BLaER1 treated with 17β-estradiol and CSF1 and Interleukin-3, amounts not matched to agents 10 nM and 100 nM (cell line): ENCODE measurements around the gene DNAJB12.
"Not testable (repeated sequence)": the region's sequence is repeated elsewhere in the genome, so short reads cannot be mapped to it uniquely, and the experiment has no call there.

Experiments used
- H3K27ac ChIP-seq, 11 experiments: shearing (Covaris generic); formaldehyde crosslinking; 2 replicates each; pipeline ENCODE4 v1.8.1; 2022
- H3K27me3 ChIP-seq, 11 experiments: shearing (Covaris generic); formaldehyde crosslinking; 2 replicates each; pipeline ENCODE4 v1.8.1; 2022
- H3K36me3 ChIP-seq, 11 experiments: shearing (Covaris generic); formaldehyde crosslinking; 2 replicates each; pipeline ENCODE4 v1.8.1; 2022
- H3K4me1 ChIP-seq, 10 experiments: shearing (Covaris generic); formaldehyde crosslinking; 2 replicates each; pipeline ENCODE4 v1.8.1; 2022
- H3K4me2 ChIP-seq, 11 experiments: shearing (Covaris generic); formaldehyde crosslinking; 2 replicates each; pipeline ENCODE4 v1.8.1; 2022
- H3K4me3 ChIP-seq, 10 experiments: shearing (Covaris generic); formaldehyde crosslinking; 2 replicates each; pipeline ENCODE4 v1.8.1; 2022
- H3K9ac ChIP-seq, 11 experiments: shearing (Covaris generic); formaldehyde crosslinking; 2 replicates each; pipeline ENCODE4 v1.8.1; 2022
- H3K9me3 ChIP-seq, 11 experiments: shearing (Covaris generic); formaldehyde crosslinking; replicated peaks in 1 of 11; 2 replicates each; pipeline ENCODE4 v1.8.1; 2022
- H4K20me1 ChIP-seq, 11 experiments: shearing (Covaris generic); formaldehyde crosslinking; 2 replicates each; pipeline ENCODE4 v1.8.1; 2022
- Cebpa-rat ChIP-seq, 11 experiments: shearing (Covaris generic); IDR thresholded peaks; 2 replicates each; pipeline ENCODE4 v1.8.1; 2022

Gene DNAJB12

GRCh38 chr10:72332423-72333111, 22.2 kb downstream of the DNAJB12 start:
- H3K4me1 ChIP-seq = peaks cover 95 to 100% (median 98%) of the 10 kb centered on the region in 10 experiments
- H3K4me2 ChIP-seq = peak overlapping the region; percentile 86 to 98 (median 96)
- H4K20me1 ChIP-seq = peaks cover 0 to 4% (median 0%) of the 10 kb centered on the region in 11 experiments; a peak in 1 of 22 replicates
- H3K36me3 ChIP-seq = peaks cover 11 to 32% (median 27%) of the 10 kb centered on the region in 11 experiments
- peak overlapping the region in 5 of 10 experiments; percentile 24 to 56 (median 43); a peak in 9 of 20 replicates for H3K4me3 ChIP-seq
- TF ChIP-seq Cebpa-rat (IDR thresholded peaks at IDR 0.05) = no peak
- H3K9ac ChIP-seq = peak overlapping the region; percentile 60 to 89 (median 79); a peak in 21 of 22 replicates
- no peaks in the 10 kb centered on the region for H3K27me3 ChIP-seq
- H3K27ac ChIP-seq = peak overlapping the region in 10 of 11 experiments; percentile 55 to 98 (median 96); a peak in 20 of 22 replicates
- H3K9me3 ChIP-seq = no peaks in the 10 kb centered on the region

- H3K27ac ChIP-seq = peak overlapping the region in 10 of 11 experiments; percentile 55 to 98 (median 96); a peak in 20 of 22 replicates
- peak overlapping the region in 7 of 10 experiments; percentile 17 to 56 (median 41); a peak in 9 of 20 replicates for H3K4me3 ChIP-seq
- peaks cover 0 to 4% (median 0%) of the 10 kb centered on the region in 11 experiments; a peak in 1 of 22 replicates for H4K20me1 ChIP-seq
- H3K9ac ChIP-seq = peak overlapping the region; percentile 60 to 89 (median 79); a peak in 20 of 22 replicates
- H3K9me3 ChIP-seq = no peaks in the 10 kb centered on the region
- TF ChIP-seq Cebpa-rat (IDR thresholded peaks at IDR 0.05) = no peak
- H3K4me2 ChIP-seq = peak overlapping the region; percentile 80 to 98 (median 97)
- no peaks in the 10 kb centered on the region for H3K27me3 ChIP-seq
- H3K36me3 ChIP-seq = peaks cover 6 to 24% (median 20%) of the 10 kb centered on the region in 11 experiments; a peak in 17 of 22 replicates
- peaks cover 95 to 100% (median 98%) of the 10 kb centered on the region in 10 experiments for H3K4me1 ChIP-seq
Observed at GRCh38 chr10:72331575-72332422, 22.9 kb downstream of the DNAJB12 start.

GRCh38 chr10:72330069-72330426, 24.7 kb downstream of the DNAJB12 start:
- Histone ChIP-seq H3K4me3 (no peak overlapping the region), H3K4me2 (peak overlapping the region; percentile 81 to 98 (median 97)), H4K20me1 (0 out of 22 replicates have a peak, but pooled peaks cover 0 to 4% (median 0%) of the 10 kb centered on the region in 11 experiments), H3K36me3 (peaks cover 0 to 11% (median 10%) of the 10 kb centered on the region in 11 experiments; a peak in 12 of 22 replicates), H3K27me3 (no peaks in the 10 kb centered on the region), H3K4me1 (peaks cover 89 to 97% (median 95%) of the 10 kb centered on the region in 10 experiments), H3K9ac (peak overlapping the region in 8 of 11 experiments; percentile 55 to 75 (median 72); a peak in 18 of 22 replicates), H3K9me3 (0 out of 22 replicates have a peak, but pooled peaks cover 0 to 6% (median 0%) of the 10 kb centered on the region in 11 experiments), H3K27ac (peak overlapping the region in 10 of 11 experiments; percentile 32 to 97 (median 81); a peak in 20 of 22 replicates)
- TF ChIP-seq Cebpa-rat (IDR thresholded peaks at IDR 0.05) = no peak

GRCh38 chr10:72329290-72330068, 25.2 kb downstream of the DNAJB12 start:
- H3K27ac ChIP-seq = peak overlapping the region; percentile 32 to 97 (median 81); a peak in 20 of 22 replicates
- H3K36me3 ChIP-seq = peaks cover 0 to 11% (median 10%) of the 10 kb centered on the region in 11 experiments; a peak in 12 of 22 replicates
- H3K9ac ChIP-seq = peak overlapping the region; percentile 31 to 75 (median 70); a peak in 20 of 22 replicates
- H4K20me1 ChIP-seq = 0 out of 22 replicates have a peak, but pooled peaks cover 0 to 2% (median 0%) of the 10 kb centered on the region in 11 experiments
- 0 out of 22 replicates have a peak, but pooled peaks cover 0 to 6% (median 0%) of the 10 kb centered on the region in 11 experiments for H3K9me3 ChIP-seq
- H3K4me2 ChIP-seq = peak overlapping the region; percentile 81 to 98 (median 97)
- peaks cover 91 to 97% (median 95%) of the 10 kb centered on the region in 10 experiments for H3K4me1 ChIP-seq
- H3K27me3 ChIP-seq = no peaks in the 10 kb centered on the region
- no peak for TF ChIP-seq Cebpa-rat (IDR thresholded peaks at IDR 0.05)
- H3K4me3 ChIP-seq = peak overlapping the region in 7 of 10 experiments; percentile 11 to 55 (median 40); a peak in 8 of 20 replicates

GRCh38 chr10:72328829-72329204, 25.9 kb downstream of the DNAJB12 start:
- H3K27me3 ChIP-seq = no peaks in the 10 kb centered on the region
- no peaks in the 10 kb centered on the region for H4K20me1 ChIP-seq
- peak overlapping the region; percentile 81 to 98 (median 97) for H3K4me2 ChIP-seq
- H3K9ac ChIP-seq = peak overlapping the region; percentile 31 to 75 (median 70); a peak in 20 of 22 replicates
- H3K27ac ChIP-seq = peak overlapping the region in 10 of 11 experiments; percentile 46 to 97 (median 81); a peak in 20 of 22 replicates
- TF ChIP-seq Cebpa-rat (IDR thresholded peaks at IDR 0.05) = no peak
- H3K4me3 ChIP-seq = peak overlapping the region in 8 of 10 experiments; percentile 11 to 55 (median 37); a peak in 10 of 20 replicates
- H3K9me3 ChIP-seq = 0 out of 22 replicates have a peak, but pooled peaks cover 0 to 6% (median 0%) of the 10 kb centered on the region in 11 experiments
- H3K4me1 ChIP-seq = peaks cover 91 to 97% (median 95%) of the 10 kb centered on the region in 10 experiments
- peaks cover 0 to 11% (median 9%) of the 10 kb centered on the region in 11 experiments; a peak in 12 of 22 replicates for H3K36me3 ChIP-seq

- TF ChIP-seq Cebpa-rat (IDR thresholded peaks at IDR 0.05) = no peak
- Histone ChIP-seq H3K4me1 (peaks cover 91 to 97% (median 95%) of the 10 kb centered on the region in 10 experiments), H3K27me3 (no peaks in the 10 kb centered on the region), H3K36me3 (peaks cover 0 to 5% (median 3%) of the 10 kb centered on the region in 11 experiments; a peak in 10 of 22 replicates), H3K4me2 (peak overlapping the region; percentile 81 to 98 (median 97)), H3K27ac (peak overlapping the region; percentile 29 to 97 (median 81); a peak in 20 of 22 replicates), H3K4me3 (peak overlapping the region in 8 of 10 experiments; percentile 11 to 55 (median 37); a peak in 9 of 20 replicates), H3K9ac (peak overlapping the region; percentile 31 to 75 (median 70); a peak in 20 of 22 replicates), H3K9me3 (0 out of 22 replicates have a peak, but pooled peaks cover 0 to 6% (median 0%) of the 10 kb centered on the region in 11 experiments), H4K20me1 (no peaks in the 10 kb centered on the region)
Observed at GRCh38 chr10:72328045-72328828, 26.5 kb downstream of the DNAJB12 start.

- peaks cover 93 to 97% (median 96%) of the 10 kb centered on the region in 10 experiments for H3K4me1 ChIP-seq
- H4K20me1 ChIP-seq, H3K9me3 ChIP-seq, H3K27me3 ChIP-seq, H3K36me3 ChIP-seq: not testable (repeated sequence)
- peak overlapping the region; percentile 10 to 97 (median 81); a peak in 20 of 22 replicates for H3K27ac ChIP-seq
- peak overlapping the region; percentile 12 to 73 (median 65); a peak in 17 of 22 replicates for H3K9ac ChIP-seq
- H3K4me2 ChIP-seq = peak overlapping the region; percentile 81 to 98 (median 97)
- peak overlapping the region in 5 of 10 experiments; percentile 2 to 53 (median 34); a peak in 9 of 20 replicates for H3K4me3 ChIP-seq
Observed at GRCh38 chr10:72326665-72327603, 27.8 kb downstream of the DNAJB12 start.

GRCh38 chr10:72325243-72326175, 29.2 kb downstream of the DNAJB12 start:
- Histone ChIP-seq H3K4me1 (peaks cover 88 to 98% (median 94%) of the 10 kb centered on the region in 10 experiments), H3K9ac (peak overlapping the region in 9 of 11 experiments; percentile 18 to 59 (median 55); a peak in 16 of 22 replicates), H3K27ac (peak overlapping the region in 10 of 11 experiments; percentile 48 to 99 (median 99); a peak in 20 of 22 replicates), H3K4me2 (peak overlapping the region; percentile 58 to 98 (median 95))
- not testable (repeated sequence) for H4K20me1 ChIP-seq, H3K9me3 ChIP-seq, H3K4me3 ChIP-seq, H3K36me3 ChIP-seq, H3K27me3 ChIP-seq
